ENCODE results near the gene BFSP1.

Gene BFSP1

DNA sequence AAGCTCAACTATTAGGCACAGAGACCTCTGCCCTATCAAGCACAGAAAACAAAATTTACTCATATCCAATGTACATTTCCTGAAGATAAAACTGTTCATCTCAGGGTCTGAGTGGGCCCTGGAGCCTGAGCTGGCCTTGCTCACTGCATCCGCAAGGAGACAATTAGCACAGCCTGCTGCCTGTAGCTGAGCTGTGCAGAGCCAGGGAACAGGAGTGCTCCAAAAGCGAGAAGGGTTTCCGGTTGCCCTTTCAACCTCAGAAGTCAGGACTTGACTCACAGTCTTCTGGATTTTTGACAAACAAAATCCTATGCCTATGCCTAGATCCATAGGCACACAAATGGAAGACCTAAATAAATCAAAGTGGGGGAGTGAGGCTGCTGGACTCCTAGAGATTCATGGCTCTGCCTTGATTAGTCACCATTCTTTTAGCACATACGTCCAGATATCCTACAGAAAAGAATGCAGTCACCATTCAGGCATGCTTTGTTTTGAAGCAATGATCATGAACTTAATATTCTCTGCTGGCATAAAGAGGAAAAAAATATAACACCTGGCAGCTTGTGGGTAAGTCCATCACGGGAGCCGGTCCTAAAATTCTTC lies 73.5 kb downstream of the BFSP1 start:
- no peak for DNase-seq

- DNase-seq, result no peak
These were observed 74.1 kb downstream of the BFSP1 start for GRCh38 chr20:17457079-17457478.

DNA sequence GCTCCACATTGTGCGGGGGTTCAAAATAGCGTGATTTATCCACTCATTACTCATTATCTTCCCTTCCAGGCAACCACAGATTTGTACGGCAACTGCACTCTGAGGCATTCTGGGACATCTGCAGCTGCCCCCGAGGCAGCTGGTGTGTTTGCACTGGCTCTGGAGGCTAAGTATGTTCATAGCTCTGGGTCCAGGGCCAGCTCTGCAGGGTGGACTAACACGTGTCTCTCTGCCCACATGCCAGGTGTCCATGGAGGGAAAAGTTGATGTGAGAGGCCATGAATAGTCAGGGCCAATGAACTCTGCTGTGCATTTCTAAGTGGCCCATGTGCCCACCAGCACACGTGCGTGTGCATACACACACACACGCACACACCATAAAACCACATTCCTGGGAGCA lies 74.9 kb downstream of the BFSP1 start:
- DNase-seq, result no peak

DNA sequence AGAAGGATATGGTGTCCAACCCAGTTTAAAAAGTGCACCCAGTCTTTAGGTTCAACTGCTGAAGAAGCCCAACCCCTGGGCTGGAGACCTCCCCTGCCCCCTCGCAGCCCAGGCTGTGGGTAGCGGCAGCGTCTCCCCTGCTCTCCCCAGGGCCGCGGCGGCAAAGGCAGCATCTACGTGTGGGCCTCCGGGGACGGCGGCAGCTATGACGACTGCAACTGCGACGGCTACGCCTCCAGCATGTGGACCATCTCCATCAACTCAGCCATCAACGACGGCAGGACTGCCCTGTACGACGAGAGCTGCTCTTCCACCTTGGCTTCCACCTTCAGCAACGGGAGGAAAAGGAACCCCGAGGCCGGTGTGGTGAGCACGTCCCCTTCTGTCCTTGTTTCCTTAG lies 77.6 kb downstream of the BFSP1 start:
- DNase-seq, result no peak

GRCh38 chr20:17452441-17452840 lies 78.7 kb downstream of the BFSP1 start:
- DNase-seq, result no peak

DNA sequence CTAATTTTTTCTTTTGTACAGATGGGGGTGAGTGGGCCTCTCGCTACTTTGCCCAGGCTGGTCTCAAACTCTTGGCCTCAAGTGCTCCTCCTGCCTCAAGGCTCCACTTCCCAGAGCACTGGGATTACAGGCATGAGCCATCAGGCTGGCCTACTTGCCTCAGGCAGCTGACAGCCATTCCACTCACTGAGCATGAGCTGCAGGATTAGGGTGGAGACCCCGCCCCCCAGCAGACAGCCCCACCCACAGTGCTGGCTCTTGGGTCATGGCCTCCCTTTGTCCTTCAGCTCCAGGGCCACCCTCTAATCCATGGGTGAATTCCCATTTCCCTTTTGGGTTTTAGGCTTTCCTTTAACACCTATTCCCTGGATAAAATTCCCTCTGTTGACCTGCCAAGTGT lies 82.1 kb downstream of the BFSP1 start:
- no peak for DNase-seq

DNA sequence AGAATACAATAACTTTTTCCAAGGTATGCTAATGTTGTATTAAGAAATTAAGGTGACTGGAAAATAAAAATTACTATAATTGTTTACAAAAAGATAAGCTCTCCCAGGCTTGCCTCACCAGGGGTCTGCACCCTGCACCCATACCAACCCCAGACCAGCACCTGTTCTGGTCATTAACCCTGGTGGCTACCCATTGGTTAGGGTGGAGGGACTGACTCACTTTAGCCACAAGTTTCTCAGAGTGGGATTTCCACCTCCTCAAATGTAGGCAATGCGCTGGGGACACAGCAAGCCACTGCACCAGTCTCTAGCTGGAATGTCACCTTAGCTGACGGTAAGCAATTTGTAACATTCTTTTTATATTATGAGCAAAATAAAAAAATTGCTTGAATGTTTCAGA lies 83.1 kb downstream of the BFSP1 start:
- DNase-seq, result no peak

- DNase-seq, result no peak
These were observed 85.0 kb downstream of the BFSP1 start for GRCh38 chr20:17446171-17446570.

- no peak for DNase-seq
These were observed 85.6 kb downstream of the BFSP1 start for GRCh38 chr20:17445543-17445942.

DNA sequence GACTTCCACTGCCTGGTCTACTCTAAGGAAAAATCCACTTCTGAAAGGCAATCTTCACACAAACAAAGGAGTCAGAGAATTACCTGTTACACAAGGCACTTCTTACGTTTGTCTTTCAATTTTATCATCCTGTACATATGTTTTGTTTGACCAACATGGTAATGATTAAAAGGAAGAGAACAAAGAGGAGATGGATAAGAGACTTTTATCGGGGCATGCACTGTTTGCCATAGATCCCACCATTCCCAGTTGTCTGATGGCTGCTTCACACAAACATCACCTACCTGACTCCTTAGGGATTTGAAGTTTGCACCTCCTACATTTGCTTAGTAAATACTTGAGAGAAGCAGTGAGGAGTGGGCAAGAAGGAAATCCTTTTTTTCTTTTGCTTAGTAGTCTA lies 87.1 kb downstream of the BFSP1 start:
- DNase-seq, result no peak

Data from activated effector memory CD4-positive, alpha-beta T cell treated with Interleukin-2 at 50 U/mL for 16 hours (primary cell).